Immature natural killer cell (primary cell): ENCODE results near the gene RNFT2. TPM values are rescaled to one million over a fixed set of nuclear protein-coding genes. Genes with fewer than 3 reads are reported as not detected.
"Not testable (repeated sequence)": the region's sequence is repeated elsewhere in the genome, so short reads cannot be mapped to it uniquely, and the experiment has no call there.

ENCODE experiments used
- DNase-seq, 3 donors: peaks; one replicate each; pipeline ENCODE4 v3.0.0; 2022; ENCODE audit warnings: mixed read lengths in 1 of 3
- H3K27ac Mint-ChIP-seq, 6 donors: one replicate each; pipeline ENCODE4 v1.8.0; 2020; ENCODE audit warnings: mixed read lengths in 6 of 6, mild to moderate bottlenecking in 5 of 6, inconsistent platforms in 4 of 6, moderate library complexity in 3 of 6
- H3K27me3 Mint-ChIP-seq, 3 donors: one replicate each; pipeline ENCODE4 v1.8.0; 2020 to 2021; ENCODE audit warnings: low read depth in 3 of 3, mild to moderate bottlenecking in 3 of 3, mixed read lengths in 3 of 3, moderate library complexity in 3 of 3, inconsistent platforms in 1 of 3
- H3K36me3 Mint-ChIP-seq, 3 donors: one replicate each; pipeline ENCODE4 v1.8.0; 2020; ENCODE audit warnings: mixed read lengths in 3 of 3, inconsistent platforms in 2 of 3, mild to moderate bottlenecking in 2 of 3
- H3K4me1 Mint-ChIP-seq, 2 donors: one replicate each; pipeline ENCODE4 v1.8.0; 2020; ENCODE audit warnings: inconsistent platforms in 2 of 2, mild to moderate bottlenecking in 2 of 2, mixed read lengths in 2 of 2, moderate library complexity in 1 of 2
- H3K4me3 Mint-ChIP-seq, 5 donors: one replicate each; pipeline ENCODE4 v1.8.0; 2020; ENCODE audit warnings: mild to moderate bottlenecking in 5 of 5, mixed read lengths in 5 of 5, inconsistent platforms in 3 of 5, moderate library complexity in 3 of 5
- H3K9me3 Mint-ChIP-seq, 6 donors: one replicate each; pipeline ENCODE4 v1.8.0; 2020; ENCODE audit warnings: mild to moderate bottlenecking in 6 of 6, mixed read lengths in 6 of 6, inconsistent platforms in 4 of 6, moderate library complexity in 3 of 6
- polyA plus RNA-seq, 3 donors: library from polyadenylated mRNA; unstranded; fragments of 300-500 nt; fragmentation: Illumina TruSeq; gene quantifications; one replicate each; pipeline ENCODE4 v1.2.3, GENCODE V29; 2021

The RNFT2 gene
- polyA plus RNA-seq, 3 donors from 2014 or later: 1.3 to 1.4 TPM; not detected in 1

DNA sequence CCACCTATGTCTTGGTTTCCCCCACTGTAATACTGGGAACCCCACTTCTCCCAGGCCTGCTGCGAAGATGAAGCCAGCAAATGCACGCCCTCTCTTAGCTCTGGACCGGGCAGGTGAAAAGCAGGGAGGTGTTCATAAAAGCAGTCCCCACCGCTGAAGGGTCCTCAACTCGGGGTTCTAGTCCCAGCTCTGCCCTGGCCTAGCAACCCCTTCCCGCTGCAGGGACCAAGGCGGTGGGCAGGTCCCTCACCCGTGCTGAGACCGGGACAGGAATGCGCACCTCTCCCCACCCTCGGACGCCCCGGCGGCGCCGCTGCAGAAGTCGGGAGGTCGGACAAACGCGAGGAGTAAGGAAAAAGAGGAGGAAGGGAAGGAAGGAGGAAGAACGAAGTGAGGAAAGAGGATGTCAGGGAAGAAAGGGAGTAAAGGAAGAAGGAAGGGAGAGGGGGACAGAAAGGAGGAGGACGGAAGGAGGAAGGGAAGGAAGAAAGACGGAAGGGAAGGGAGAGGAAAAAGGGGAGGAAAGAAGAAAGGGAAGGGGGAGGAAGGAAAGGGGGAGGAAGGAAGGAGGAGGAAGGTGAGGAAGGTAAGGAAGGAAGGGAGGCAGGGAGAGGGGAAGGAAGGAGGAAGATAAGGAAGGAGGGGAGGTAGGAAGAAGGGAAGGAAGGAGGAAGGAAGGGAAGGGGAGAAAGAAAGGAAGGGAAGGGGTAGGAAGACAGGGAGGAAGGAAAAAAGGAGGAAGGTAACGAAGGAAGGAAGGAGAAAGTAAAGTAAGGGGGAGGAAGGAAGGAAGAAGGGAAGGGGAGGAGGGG lies 947 bp upstream of the RNFT2 start:
- peaks cover 2 to 7% (median 2%) of the 10 kb centered on the region in 3 donors for H3K27me3 Mint-ChIP-seq
- H3K9me3 Mint-ChIP-seq: no peaks in the 10 kb centered on the region
- H3K36me3 Mint-ChIP-seq: peaks cover 6 to 14% (median 10%) of the 10 kb centered on the region in 3 donors
- H3K4me3 Mint-ChIP-seq: peak overlapping the region; percentile 90 to 95 (median 94)
- H3K4me1 Mint-ChIP-seq: peaks cover 38 to 41% of the 10 kb centered on the region in 2 donors
- peak overlapping the region in 5 of 6 donors; percentile 80 to 91 (median 85) for H3K27ac Mint-ChIP-seq
- DNase-seq: no peak

GRCh38 chr12:116739381-116739887 lies 1.3 kb downstream of the RNFT2 start:
- DNase-seq: no peak
- Mint-ChIP-seq H3K4me3 (peak overlapping the region in 1 of 5 donors; percentile 7), H3K9me3 (no peaks in the 10 kb centered on the region), H3K27ac (no peak overlapping the region), H3K36me3 (peaks cover 2 to 6% (median 3%) of the 10 kb centered on the region in 3 donors), H3K27me3 (peaks cover 2 to 7% (median 2%) of the 10 kb centered on the region in 3 donors), H3K4me1 (peaks cover 31 to 32% of the 10 kb centered on the region in 2 donors)

DNA sequence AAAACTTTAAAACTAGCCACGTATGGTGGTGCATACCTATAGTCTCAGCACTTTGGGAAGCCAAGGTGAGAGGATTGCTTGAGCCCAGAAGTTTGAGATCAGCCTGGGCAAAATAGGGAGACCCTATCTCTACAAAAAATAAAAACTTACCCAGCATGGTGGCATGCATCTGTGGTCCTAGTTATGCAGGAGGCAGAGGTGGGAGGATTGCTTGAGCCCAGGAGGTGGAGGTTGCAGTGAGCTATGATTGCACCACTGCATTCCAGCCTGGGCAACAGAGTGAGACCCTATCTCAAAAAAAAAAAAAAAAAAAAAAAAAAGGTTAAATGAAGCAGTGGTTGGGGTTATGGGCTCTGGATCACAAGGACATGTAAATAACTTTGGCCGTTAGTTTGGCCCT lies 4.7 kb downstream of the RNFT2 start:
- not testable (repeated sequence) for H3K27ac Mint-ChIP-seq, H3K36me3 Mint-ChIP-seq, H3K9me3 Mint-ChIP-seq, H3K4me1 Mint-ChIP-seq, DNase-seq, H3K4me3 Mint-ChIP-seq, H3K27me3 Mint-ChIP-seq

GRCh38 chr12:116744766-116745165 lies 6.7 kb downstream of the RNFT2 start:
- no peak overlapping the region for H3K27ac Mint-ChIP-seq
- DNase-seq: no peak
- H3K4me3 Mint-ChIP-seq: no peak overlapping the region
- no peaks in the 10 kb centered on the region for H3K36me3 Mint-ChIP-seq
- no peaks in the 10 kb centered on the region for H3K9me3 Mint-ChIP-seq
- H3K27me3 Mint-ChIP-seq: peaks cover 0 to 2% (median 0%) of the 10 kb centered on the region in 3 donors
- H3K4me1 Mint-ChIP-seq: no peaks in the 10 kb centered on the region

- peaks cover 0 to 2% (median 0%) of the 10 kb centered on the region in 3 donors for H3K27me3 Mint-ChIP-seq
- DNase-seq: no peak
- H3K4me3 Mint-ChIP-seq: no peak overlapping the region
- no peaks in the 10 kb centered on the region for H3K36me3 Mint-ChIP-seq
- H3K9me3 Mint-ChIP-seq: no peaks in the 10 kb centered on the region
- no peak overlapping the region for H3K27ac Mint-ChIP-seq
- H3K4me1 Mint-ChIP-seq: no peaks in the 10 kb centered on the region
These were observed 7.4 kb downstream of the RNFT2 start for GRCh38 chr12:116745554-116745953.

DNA sequence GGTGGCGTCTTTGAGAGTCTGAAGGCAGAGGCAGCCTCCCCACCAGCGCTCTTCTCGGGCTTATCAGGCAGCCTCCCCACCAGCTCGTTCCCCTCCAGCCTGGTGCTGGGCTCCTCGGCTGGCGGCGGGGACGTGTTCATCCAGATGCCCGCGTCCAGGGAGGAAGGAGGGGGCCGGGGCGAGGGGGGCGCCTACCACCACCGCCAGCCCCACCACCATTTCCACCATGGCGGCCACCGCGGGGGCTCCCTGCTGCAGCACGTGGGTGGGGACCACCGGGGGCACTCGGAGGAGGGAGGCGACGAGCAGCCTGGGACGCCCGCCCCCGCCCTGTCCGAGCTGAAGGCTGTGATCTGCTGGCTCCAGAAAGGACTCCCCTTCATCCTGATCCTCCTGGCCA lies 11.8 kb downstream of the RNFT2 start:
- DNase-seq: no peak
- no peaks in the 10 kb centered on the region for H3K36me3 Mint-ChIP-seq
- H3K4me3 Mint-ChIP-seq: no peak overlapping the region
- no peaks in the 10 kb centered on the region for H3K4me1 Mint-ChIP-seq
- no peak overlapping the region for H3K27ac Mint-ChIP-seq
- no peaks in the 10 kb centered on the region for H3K9me3 Mint-ChIP-seq
- peaks cover 0 to 2% (median 0%) of the 10 kb centered on the region in 3 donors for H3K27me3 Mint-ChIP-seq

- H3K4me1 Mint-ChIP-seq: no peaks in the 10 kb centered on the region
These were observed 12.2 kb downstream of the RNFT2 start for GRCh38 chr12:116750298-116750697.

GRCh38 chr12:116754097-116754496 lies 16.0 kb downstream of the RNFT2 start:
- not testable (repeated sequence) for H3K4me3 Mint-ChIP-seq, DNase-seq, H3K27me3 Mint-ChIP-seq, H3K4me1 Mint-ChIP-seq, H3K9me3 Mint-ChIP-seq, H3K27ac Mint-ChIP-seq, H3K36me3 Mint-ChIP-seq

More at GRCh38 chr12:116750298-116750697, 12.2 kb downstream of the RNFT2 start:
- Mint-ChIP-seq H3K27me3 (no peaks in the 10 kb centered on the region), H3K4me3 (no peak overlapping the region), H3K9me3 (no peaks in the 10 kb centered on the region), H3K27ac (no peak overlapping the region), H3K36me3 (no peaks in the 10 kb centered on the region)
- DNase-seq: no peak

GRCh38 chr12:116754783-116755182 lies 16.7 kb downstream of the RNFT2 start:
- H3K36me3 Mint-ChIP-seq, H3K9me3 Mint-ChIP-seq, H3K4me1 Mint-ChIP-seq, H3K27me3 Mint-ChIP-seq, H3K4me3 Mint-ChIP-seq, DNase-seq, H3K27ac Mint-ChIP-seq: not testable (repeated sequence)

- peak; percentile 11 to 31 (median 21) for DNase-seq
- peak overlapping the region; percentile 2 to 84 (median 72) for H3K4me3 Mint-ChIP-seq
- H3K27me3 Mint-ChIP-seq: peaks cover 0 to 1% (median 0%) of the 10 kb centered on the region in 3 donors
- no peaks in the 10 kb centered on the region for H3K9me3 Mint-ChIP-seq
- peaks cover 0 to 3% (median 0%) of the 10 kb centered on the region in 3 donors for H3K36me3 Mint-ChIP-seq
- peaks cover 0 to 7% of the 10 kb centered on the region in 2 donors for H3K4me1 Mint-ChIP-seq
- H3K27ac Mint-ChIP-seq: peak overlapping the region in 1 of 6 donors; percentile 67
These were observed 21.9 kb downstream of the RNFT2 start for GRCh38 chr12:116759783-116760621.

- Mint-ChIP-seq H3K4me1 (peaks cover 0 to 7% of the 10 kb centered on the region in 2 donors), H3K36me3 (peaks cover 0 to 3% (median 0%) of the 10 kb centered on the region in 3 donors), H3K27me3 (peaks cover 0 to 1% (median 0%) of the 10 kb centered on the region in 3 donors), H3K4me3 (peak overlapping the region in 1 of 5 donors; percentile 37), H3K27ac (no peak overlapping the region), H3K9me3 (no peaks in the 10 kb centered on the region)
- DNase-seq: no peak
These were observed 22.5 kb downstream of the RNFT2 start for GRCh38 chr12:116760622-116761020.

GRCh38 chr12:116761499-116761898 lies 23.4 kb downstream of the RNFT2 start:
- Mint-ChIP-seq H3K27ac (no peak overlapping the region), H3K4me3 (no peak overlapping the region), H3K9me3 (no peaks in the 10 kb centered on the region), H3K4me1 (peaks cover 0 to 7% of the 10 kb centered on the region in 2 donors), H3K36me3 (peaks cover 0 to 3% (median 0%) of the 10 kb centered on the region in 3 donors), H3K27me3 (peaks cover 0 to 1% (median 0%) of the 10 kb centered on the region in 3 donors)
- no peak for DNase-seq

- H3K36me3 Mint-ChIP-seq: peaks cover 0 to 3% (median 0%) of the 10 kb centered on the region in 3 donors
- H3K9me3 Mint-ChIP-seq: no peaks in the 10 kb centered on the region
- no peak for DNase-seq
- H3K4me1 Mint-ChIP-seq: no peaks in the 10 kb centered on the region
- peaks cover 0 to 1% (median 0%) of the 10 kb centered on the region in 3 donors for H3K27me3 Mint-ChIP-seq
- H3K27ac Mint-ChIP-seq: no peak overlapping the region
- H3K4me3 Mint-ChIP-seq: no peak overlapping the region
These were observed 27.2 kb downstream of the RNFT2 start for GRCh38 chr12:116765271-116765670.

GRCh38 chr12:116766285-116766684 lies 28.2 kb downstream of the RNFT2 start:
- Mint-ChIP-seq H3K9me3 (no peaks in the 10 kb centered on the region), H3K27me3 (peaks cover 0 to 1% (median 0%) of the 10 kb centered on the region in 3 donors), H3K36me3 (no peaks in the 10 kb centered on the region), H3K4me3 (no peak overlapping the region), H3K4me1 (no peaks in the 10 kb centered on the region), H3K27ac (no peak overlapping the region)
- no peak for DNase-seq
